HG03460 (cell line): ENCODE results near the gene STK38L.

Source experiments
- ATAC-seq: cut with Tn5 transposase; IDR thresholded peaks from one replicate; pipeline ENCODE4 v1.9.1; 2021; ENCODE audit not compliant: unreplicated experiment

Gene STK38L

DNA sequence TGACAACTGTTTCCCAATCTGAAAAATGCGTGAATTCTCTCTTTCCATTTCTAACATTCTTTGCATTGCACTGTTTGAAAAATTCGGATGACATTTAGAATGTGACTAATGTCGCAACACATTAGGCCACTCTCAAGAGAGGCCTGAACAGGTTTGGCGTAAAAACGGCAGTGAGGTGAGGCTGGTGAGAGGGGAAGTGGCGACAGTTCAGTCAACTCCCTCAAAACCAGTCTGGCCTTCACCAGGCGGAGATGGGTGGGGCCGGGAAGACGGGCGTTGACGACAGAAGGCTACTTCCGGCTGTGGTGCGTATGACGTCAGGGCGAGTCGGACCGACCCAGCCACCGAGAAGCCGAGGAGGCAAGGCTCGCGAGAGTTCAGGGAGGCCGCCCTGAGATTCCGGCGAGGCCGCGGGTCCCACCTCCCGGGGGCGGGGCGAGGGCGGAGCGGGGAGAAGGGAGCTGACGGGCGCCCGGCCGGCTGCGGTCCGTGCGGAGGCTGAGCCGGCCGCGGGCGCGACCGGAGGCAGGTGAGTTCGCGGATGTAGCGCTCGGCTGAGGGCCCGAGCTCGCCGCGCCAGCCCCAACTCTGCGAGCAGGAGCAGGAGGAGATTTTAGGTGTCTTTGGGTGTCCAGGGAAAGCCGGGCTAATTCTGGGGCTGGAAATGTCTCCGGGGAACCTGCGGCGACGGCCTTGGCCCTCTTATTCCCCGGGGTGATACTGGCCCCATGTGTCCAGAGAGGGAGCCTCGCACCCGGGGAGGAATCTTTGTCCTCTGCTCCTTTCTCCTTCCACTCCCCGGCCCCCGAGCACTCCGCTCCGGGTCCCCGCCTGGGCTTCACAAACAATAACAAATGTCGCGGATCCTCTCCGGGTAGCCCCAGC is at the start of gene STK38L:
Gene STK38L (plus strand): TSS at position 483 of the 885 bp plus-strand sequence. CDS start 53,435 bp downstream, outside the sequence.
- ATAC-seq = peak; percentile 93

DNA sequence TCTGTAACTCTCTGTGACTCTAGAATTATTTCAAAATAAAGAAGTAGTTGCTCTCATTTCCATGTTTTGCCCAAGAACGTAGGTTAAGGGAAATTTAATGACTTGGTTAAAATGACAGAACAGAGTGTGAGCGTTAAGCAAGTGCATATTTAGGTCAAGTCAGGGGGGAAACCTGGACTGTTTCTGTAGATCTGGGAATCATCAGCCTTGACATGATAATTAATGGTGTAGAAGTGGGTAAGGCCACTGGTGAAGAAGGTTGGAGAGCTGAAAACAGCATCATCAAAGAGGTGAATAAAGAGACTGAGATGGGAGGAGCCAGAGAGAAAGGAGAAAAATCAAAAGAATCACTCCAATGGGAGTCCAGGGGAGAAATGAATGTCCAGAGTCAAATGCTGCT is 49.4 kb upstream of the STK38L start:
- ATAC-seq = no peak

DNA sequence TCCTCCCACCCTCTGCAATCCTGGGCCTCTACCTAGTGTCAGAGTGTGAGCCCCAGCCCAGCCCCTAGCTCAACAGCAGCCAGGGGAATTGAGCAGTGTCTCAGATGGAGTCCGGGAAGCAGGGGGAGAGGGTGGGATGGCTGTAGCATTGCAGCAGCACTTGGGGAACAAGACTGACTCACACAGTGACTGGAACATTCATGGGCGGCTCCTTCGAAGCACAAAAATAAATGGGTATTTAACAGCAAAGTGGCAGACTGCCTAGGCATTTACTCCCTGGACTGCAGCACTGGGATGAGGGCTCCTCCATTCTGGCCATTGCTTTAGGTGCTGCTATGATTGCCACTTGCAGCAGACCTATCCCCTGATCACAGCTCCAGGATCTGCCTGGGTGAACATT is 46.0 kb upstream of the STK38L start:
- no peak for ATAC-seq

DNA sequence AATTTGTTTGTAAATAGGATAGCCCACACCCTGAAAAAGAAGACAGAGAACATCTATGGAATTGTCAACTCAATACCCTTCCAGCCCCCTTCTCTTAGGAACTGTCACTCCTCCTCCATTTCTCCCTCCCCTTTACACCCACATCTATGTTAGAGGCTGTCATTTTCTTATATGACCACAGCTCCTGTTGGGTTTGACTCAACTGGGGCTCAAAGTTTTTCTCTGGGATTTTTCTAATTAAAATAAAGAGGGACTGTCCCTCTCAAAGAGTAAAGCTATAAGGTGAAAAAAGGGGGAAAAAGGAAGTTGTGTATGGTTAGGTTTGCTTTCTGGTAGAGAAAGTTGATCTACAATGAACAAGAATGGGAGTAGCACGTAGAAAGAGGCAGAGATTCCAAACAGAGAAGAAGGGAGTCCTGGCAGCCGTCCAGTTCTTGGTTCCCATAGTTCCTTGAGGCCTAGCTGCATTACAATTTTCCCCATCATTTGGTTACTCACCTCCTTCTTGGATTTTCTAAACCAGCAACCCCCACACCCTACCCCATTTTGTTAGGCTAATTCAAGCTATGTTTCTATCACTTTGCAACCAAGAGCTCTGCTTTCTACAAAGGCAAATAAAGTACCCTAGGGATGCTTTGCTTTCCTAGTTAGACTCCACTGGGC is 44.3 kb upstream of the STK38L start:
- ATAC-seq = no peak

DNA sequence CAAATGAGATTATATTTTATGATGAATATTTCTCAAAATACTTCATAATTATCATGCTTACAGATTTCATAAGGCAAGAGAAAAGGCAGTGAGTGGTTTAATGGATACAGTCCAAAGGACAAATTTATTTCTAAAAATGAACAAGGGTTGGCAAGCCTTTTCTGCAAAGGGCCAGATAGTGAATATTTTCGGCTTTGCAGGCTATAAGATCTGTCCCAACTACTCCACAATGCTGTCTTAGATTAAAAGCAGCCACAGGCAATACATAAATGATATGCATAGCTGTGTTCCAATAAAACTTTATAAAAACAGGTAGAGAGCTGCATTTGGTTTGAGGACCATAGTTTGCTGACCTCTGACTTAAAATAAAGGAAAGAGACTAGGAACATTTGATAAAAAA is 42.9 kb upstream of the STK38L start:
- no peak for ATAC-seq

DNA sequence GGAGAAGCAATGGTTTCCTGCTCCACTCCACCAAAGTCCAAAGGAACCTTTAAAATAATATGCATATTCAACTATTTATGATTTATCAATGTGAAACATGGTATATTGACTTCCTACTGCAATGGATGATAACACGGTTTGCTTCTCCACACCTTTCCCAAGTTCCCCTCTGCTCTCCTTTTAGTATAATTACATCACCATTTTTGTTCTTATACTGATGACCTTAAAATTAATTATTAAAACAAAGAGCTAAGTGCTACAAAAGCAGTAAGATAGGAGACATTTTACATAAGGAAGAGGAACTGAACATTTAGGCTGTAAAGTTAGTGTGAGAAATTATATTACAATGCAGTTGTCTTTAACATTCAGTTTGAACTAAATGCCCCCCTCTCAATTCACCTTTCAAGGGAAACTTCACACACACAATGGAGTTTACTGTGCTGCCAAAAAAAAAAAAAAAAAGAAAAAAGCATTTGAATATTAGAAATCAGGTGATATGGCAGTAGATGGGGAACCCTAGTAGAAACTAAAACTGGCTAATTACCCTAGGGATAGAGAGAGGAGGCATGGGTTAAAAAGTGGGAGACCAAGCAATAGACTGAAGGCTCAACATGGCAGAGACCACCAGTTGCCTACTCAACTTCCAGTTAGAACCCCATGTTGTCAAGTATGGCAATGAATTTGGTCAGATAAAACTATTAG is 37.1 kb upstream of the STK38L start:
- no peak for ATAC-seq

DNA sequence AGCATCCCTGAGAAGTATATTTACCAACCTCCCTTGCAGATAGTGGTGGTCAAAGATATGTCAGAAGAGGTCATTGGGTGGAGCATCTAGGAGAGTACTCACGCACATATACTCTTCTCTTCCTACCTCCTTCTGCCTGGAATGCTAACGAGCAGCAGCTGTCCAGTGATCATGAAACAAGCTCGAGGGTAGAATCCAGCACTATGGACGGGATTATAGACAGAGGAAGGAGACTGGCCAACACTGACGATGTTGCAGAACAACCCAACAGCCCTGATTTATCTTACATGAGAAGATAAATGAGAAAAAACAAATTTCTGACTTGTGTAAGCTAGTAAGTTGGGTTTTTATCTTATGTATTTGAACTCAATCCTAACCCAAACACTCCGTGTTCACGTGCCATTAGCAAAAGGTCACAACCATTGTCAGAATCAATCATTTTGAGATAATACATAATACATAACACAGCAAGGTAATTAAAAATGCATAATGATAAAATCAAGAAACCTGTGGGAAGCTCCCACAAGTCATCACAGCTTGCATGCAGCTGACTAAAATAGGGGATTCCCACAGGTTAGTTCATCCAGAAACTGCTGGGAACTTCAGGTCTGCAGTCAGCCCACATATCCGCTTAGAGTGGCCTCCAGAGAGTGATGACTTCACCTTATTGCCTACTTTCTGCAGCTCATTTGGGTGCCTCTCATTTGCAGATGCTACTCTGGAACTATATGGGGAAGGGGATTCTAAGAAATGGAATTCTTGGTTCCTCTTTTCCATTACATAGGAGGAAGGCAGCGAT is 36.3 kb upstream of the STK38L start:
- ATAC-seq = peak; percentile 90

DNA sequence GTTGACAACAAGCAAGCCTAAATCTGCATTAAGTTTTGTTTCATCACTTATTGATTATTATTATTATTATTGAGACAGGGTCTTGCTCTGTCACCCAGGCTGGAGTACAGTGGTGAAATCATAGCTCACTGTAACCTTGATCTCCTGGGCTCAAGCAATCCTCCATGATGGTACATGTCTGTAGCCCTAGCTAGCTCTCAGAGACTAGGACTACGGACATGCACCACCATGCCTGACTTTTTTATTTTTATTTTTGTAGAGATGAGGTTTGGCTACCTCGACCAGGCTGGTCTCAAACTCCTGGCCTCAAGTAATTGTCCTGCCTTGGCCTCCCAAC is 35.7 kb upstream of the STK38L start:
- ATAC-seq = no peak

DNA sequence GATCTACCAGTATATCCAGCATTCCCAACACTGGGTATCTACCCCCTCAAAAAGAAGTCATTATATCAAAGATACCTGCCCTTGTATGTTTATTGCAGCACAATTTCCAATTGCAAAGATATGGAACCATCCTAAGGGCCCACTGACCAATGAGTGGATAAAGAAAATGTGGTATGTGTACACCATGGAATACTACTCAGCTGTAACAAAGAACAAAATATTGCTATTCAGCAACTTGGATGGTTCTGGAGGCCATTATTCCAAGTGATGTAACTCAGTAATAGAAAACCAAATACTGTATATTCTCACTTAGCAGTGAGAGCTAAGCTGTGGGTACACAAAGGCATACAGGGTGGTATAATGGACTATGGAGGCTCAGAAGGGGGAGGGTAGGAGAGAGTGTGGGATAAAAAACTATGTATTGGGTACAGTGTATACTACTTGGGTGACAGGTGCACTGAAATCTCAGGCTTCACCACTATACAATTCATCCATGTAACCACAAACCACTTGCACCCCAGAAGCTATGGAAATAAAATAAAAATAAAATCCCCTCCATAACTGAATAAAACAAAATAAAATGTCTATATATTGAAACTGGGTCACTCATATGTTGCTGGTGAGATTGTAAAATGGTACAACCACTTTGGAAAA is 34.7 kb upstream of the STK38L start:
- no peak for ATAC-seq

DNA sequence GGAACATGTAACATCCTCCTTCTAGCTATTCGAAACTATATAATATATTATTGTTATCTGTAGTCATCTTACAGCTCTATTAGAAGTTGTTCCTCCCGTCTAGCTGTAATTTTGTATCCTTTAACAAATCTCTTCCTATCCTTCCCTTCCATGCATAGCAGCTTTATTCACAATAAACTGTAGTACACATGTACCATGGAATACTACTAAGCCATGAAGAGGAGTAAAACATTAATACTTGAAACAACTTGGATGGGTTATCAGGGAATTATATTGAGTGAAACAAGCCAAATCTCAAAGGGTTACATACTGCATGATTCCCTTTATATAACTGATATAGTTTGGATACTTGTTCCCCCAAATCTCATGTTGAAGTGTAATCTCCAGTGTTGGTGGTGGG is 33.9 kb upstream of the STK38L start:
- ATAC-seq = no peak

DNA sequence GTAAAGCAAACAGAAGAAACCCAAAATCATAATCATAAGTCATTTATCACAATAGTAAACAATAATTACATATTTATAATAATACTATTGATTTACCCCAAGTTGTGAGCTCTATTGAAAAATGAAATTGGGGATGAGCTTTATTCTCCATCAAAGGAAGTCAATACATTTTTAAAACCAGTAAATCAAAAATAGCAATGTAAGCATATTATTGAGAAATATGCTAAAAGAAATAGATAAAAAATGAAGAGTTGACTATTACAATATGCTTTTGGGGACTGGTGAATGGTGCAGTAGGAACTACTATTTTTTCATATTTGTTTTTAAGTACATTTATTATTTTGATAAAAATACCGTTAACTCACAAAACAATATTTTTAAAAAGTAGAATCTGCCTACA is 31.2 kb upstream of the STK38L start:
- no peak for ATAC-seq

DNA sequence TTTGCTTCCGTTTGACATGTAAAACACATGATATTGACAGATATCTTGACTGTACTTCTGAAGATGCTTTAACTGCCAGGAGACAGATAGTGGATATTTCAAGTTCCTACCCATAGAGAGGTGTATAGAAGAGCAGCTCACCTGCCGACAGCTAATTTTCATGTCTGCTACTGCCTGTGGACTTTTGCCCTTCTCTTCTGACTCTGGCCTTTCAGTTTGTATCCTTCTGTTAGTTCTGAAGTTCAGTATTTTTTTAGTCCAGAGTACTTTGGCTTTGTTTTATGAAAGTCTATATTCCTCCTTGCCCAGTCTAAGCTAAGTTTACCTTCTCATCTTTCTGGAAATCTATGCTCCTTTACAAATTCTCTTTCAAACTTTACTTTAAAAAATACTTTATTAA is 30.8 kb upstream of the STK38L start:
- ATAC-seq = no peak

DNA sequence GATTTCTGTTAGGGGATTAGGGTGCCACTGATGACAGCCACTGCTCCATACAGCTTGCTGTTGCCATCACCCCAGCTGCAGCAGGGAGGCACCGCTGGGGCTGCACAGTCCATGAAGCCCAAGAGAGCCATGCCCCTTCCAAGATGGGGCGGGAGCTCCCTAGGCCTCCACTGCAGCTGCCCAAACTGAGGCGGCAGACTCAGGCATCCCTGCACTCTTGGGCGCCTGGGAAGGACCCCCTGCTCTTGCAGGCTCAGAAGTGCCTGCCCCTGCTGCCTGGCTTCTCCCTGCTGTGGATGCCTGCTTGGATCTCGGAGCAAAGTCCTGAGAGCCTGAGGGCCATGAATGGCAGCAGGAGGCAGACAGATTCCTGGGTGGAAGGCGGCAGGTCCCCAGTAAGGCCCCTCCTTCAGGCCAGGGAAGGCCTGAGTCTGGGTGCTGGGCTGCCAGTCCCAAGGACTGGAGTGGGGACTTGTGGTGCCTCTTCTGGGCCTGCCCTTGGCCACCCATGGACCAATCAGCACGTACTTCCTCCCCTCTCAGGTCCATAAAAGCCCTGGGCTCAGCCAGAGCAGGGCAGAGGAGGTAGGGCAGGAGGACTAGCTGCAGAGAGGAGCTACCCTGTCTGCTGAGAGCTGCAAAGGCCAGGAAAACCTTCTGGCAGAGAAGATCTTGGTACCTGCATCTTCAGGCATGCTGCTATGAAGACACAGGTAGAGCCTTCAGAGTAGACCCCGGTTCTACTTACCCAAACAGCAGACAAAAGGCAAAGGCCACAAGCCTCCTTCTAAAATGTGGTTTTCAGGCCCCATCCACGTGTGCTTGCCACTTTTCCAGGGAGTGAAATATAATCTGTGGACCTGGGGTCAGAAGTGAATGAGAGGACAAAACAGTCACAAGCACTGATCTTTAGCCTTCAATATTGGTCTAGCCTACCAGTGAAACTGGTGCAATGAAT is 30.0 kb upstream of the STK38L start:
- ATAC-seq = no peak

DNA sequence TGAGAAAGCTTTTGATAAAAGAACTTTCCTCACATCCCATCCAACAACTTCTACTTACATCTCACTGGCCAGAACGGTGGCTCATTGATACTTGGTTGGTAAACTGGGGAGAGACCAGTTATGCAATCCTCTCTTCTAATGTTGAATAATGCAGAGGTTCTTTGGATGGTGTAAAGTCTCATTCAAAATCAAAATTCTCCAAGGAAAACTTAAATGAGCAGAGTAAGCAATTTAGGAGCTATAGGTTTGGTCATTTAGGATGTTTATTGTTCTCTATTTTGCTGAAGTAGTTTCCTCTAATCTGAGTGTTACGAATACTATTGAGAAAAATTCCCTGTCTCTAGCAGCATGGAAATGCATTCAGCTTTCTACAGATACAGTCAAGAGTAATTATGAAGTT is 26.5 kb upstream of the STK38L start:
- ATAC-seq = no peak

DNA sequence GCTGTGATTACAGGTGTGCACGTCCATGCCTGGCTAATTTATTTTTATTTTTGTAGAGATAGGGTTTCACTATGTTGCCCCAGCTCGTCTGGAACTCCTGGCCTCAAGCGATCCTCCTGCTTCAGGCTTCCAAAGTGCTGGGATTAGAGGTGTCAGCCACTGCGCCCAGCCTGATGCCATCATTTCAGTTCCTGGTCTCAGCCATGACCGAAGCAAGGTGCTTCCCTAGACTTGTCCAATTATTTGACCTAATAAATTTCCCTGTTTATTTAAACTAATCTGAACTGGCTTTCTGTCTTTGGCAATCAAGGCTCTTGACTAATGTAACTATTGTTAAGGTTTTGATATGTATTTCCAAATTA is 24.4 kb upstream of the STK38L start:
- ATAC-seq = no peak

DNA sequence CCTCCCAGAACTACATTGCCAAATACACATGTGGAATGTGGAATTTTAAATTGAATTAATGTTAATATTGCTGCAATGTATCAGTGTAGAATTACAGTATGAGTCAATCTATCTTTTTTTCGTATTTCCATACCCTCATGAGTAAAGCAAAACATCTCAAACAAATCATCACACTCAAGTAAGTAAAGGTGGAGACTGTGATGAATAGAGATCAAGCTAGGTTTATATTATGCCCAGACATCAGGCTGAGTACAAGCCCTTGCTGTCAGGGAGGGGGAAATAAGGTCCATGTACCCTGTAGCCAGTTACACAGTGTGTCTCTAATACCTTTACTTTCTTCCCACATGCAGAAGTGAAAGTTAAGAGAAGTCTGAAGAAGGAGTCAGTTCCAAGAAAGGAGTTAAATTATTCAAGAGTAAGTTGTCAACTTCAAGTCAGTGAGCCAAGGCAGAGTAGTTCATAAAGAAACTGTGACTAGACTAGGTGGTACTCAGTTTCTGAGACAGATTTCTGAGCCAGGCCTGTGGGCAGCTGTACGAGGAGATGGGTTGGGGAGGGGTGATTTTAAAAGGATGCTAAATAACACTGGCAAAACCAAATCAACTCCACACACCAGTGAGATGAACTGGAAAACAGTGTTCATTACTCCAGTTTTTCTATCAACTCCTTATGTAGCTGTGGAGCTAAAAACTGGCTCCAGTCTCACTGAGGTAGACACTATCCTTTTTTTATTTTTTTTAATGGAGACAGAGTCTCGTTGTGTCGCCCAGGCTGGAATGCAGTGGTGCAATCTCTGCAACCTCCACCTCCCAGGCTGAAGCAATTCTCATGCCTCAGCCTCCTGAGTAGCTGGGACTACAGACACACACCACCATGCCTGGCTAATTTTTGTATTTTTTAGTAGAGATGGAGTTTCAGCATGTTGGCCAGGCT is 23.8 kb upstream of the STK38L start:
- ATAC-seq = peak; percentile 66

DNA sequence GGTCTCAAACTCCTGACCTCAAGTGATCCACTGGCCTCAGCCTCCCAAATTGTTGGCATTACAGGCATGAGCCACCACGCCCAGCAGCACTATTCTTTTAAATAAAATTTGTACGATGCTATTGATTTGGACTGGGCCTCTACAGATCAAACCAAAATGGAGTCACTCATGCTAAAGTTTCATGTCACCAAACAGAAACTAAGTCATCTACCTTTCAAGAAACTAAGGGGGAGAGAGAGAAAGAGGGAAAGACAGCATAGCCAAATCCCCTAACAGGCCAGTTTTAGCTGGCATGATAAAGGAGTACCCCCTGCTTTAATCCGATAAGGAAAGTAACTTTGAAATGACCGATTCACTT is 23.1 kb upstream of the STK38L start:
- ATAC-seq = no peak

DNA sequence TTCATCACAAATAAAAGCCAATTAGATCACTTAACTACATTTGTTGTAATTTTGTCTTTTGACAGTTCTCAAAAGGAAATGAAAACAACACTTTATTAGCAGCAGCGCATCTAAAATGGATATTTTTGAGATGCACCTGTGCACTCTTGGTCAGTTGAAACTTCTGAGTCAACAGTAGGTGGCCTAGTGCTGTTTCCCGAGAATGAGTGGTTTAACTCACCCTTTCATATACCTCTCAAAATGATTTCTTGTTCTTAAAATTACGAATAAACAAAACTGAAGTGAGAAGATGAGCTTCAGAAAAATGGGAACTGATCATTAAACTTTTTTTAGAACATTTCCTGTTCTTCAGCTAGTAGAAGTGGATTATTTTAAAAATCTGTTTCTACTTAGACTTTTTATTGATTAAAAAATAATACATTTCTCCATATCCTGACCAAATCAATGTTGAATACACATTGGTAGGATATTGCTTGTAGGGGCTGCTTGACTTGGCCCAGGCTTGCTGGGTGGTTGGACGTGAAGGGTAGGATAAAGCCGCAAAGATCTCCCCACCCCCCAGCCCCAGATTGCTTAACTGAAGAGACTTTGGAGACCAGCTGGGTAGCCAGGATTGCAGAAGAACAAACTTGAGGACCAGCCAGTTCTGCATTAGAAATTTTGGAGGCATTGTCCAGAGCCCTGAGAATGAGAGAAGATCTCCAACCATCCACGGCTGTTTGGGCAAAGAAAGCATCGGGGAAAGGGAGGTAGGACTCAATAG is 22.3 kb upstream of the STK38L start:
- ATAC-seq = peak; percentile 78
